ENCODE data around the gene SHH. TPM values are rescaled to one million over a fixed set of nuclear protein-coding genes. Genes with fewer than 3 reads are reported as not detected.

Gene SHH
- total and polyA plus RNA-seq, 2 of the 13 experiments (the other 11 are each of a cell fraction or from before 2014, with no cell fraction given) = 1.9 to 3.4 TPM

DNA sequence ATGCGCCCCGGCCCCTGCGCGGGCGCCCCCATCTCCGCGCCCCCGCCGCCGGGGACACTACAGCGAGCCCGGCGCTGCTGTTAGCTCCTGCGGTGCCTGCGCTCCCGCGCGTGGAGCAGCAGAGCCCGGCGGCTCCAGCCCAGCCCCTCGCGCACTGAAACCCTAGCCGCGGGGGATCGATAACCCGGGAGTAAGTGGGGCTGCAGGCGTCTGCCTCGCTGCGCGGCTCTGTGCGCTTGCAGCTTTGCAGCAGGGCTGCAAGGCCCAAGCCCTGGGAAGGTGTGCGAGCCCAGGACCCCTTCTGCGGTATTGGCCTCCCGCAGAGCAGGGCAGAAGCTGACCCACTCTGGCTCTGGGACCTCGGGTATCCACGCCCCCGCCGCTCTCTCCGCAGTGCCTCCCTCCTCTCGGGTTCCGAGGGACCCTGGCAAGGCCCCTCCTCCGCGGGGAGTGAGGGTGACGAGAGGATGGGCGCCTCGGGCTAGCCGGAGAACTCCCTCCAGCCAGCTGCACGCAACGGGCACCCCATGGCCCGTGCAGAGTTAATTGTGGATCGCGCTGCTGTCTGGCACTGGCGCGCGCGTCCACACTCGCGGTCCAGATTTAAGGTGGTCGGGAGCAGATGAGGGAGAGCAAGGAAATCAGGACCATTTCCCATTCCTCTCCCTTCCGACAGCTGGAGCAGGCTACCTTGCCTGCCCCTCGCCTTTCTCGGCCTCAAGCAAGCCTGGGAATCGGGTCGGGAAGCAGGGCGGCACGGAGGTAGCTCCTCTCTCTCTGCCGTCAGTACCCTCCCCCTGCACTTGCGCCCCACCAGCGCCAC is 2.1 kb downstream of the SHH start (continued):
- TF ChIP-seq ZNF274 (CRISPR knock-in tag; IDR thresholded peaks at IDR 0.05) (peak; percentile 55; the same call in 1 of the 2 replicates), KLF9 (CRISPR knock-in tag; IDR thresholded peaks at IDR 0.05; ENCODE audit: low read depth) (no peak), SIN3B (IDR thresholded peaks at IDR 0.05; ENCODE audit: low read length) (no peak), ZNF383 (CRISPR knock-in tag; IDR thresholded peaks at IDR 0.05; ENCODE audit: borderline replicate concordance) (no peak), PHF21A (CRISPR knock-in tag; IDR thresholded peaks at IDR 0.05) (no peak), MYC (CRISPR knock-in tag; IDR thresholded peaks at IDR 0.05; ENCODE audit: borderline replicate concordance) (no peak), ONECUT2 (CRISPR knock-in tag; IDR thresholded peaks at IDR 0.05) (peak; percentile 60), ZSCAN25 (CRISPR knock-in tag; IDR thresholded peaks at IDR 0.05) (peak; percentile 40; the same call in 1 of the 2 replicates), ZBTB1 (CRISPR knock-in tag; IDR thresholded peaks at IDR 0.05; ENCODE audit: borderline replicate concordance) (no peak), ZKSCAN1 (IDR thresholded peaks at IDR 0.05; ENCODE audit: low read length) (no peak), HNRNPL (IDR thresholded peaks at IDR 0.05; ENCODE audit: low read depth, low read length) (no peak), ZMYM4 (CRISPR knock-in tag; IDR thresholded peaks at IDR 0.05) (no peak), ZNF564 (CRISPR knock-in tag; IDR thresholded peaks at IDR 0.05) (0 out of 2 replicates have a peak, but pooled peaks have one; percentile 4), ZNF354B (CRISPR knock-in tag; IDR thresholded peaks at IDR 0.05) (0 out of 2 replicates have a peak, but pooled peaks have one; percentile 38), ZNF652 (CRISPR knock-in tag; IDR thresholded peaks at IDR 0.05; ENCODE audit: borderline replicate concordance, low read depth) (peak; percentile 58; the same call in 1 of the 2 replicates), SRF (IDR thresholded peaks at IDR 0.05; ENCODE audit: low read depth, low read length) (no peak), AGO2 (optimal IDR thresholded peaks at IDR 0.05; ENCODE audit: low read depth, low read length) (peak; percentile 38)
- TF ChIP-seq, protein P1, sequence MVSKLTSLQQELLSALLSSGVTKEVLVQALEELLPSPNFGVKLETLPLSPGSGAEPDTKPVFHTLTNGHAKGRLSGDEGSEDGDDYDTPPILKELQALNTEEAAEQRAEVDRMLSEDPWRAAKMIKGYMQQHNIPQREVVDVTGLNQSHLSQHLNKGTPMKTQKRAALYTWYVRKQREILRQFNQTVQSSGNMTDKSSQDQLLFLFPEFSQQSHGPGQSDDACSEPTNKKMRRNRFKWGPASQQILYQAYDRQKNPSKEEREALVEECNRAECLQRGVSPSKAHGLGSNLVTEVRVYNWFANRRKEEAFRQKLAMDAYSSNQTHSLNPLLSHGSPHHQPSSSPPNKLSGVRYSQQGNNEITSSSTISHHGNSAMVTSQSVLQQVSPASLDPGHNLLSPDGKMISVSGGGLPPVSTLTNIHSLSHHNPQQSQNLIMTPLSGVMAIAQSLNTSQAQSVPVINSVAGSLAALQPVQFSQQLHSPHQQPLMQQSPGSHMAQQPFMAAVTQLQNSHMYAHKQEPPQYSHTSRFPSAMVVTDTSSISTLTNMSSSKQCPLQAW (CRISPR knock-in tag; IDR thresholded peaks at IDR 0.05) = 0 out of 2 replicates have a peak, but pooled peaks have one; percentile 16
- TF ChIP-seq, protein P2, sequence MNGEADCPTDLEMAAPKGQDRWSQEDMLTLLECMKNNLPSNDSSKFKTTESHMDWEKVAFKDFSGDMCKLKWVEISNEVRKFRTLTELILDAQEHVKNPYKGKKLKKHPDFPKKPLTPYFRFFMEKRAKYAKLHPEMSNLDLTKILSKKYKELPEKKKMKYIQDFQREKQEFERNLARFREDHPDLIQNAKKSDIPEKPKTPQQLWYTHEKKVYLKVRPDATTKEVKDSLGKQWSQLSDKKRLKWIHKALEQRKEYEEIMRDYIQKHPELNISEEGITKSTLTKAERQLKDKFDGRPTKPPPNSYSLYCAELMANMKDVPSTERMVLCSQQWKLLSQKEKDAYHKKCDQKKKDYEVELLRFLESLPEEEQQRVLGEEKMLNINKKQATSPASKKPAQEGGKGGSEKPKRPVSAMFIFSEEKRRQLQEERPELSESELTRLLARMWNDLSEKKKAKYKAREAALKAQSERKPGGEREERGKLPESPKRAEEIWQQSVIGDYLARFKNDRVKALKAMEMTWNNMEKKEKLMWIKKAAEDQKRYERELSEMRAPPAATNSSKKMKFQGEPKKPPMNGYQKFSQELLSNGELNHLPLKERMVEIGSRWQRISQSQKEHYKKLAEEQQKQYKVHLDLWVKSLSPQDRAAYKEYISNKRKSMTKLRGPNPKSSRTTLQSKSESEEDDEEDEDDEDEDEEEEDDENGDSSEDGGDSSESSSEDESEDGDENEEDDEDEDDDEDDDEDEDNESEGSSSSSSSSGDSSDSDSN (CRISPR knock-in tag; IDR thresholded peaks at IDR 0.05) = peak; percentile 22; the same call in 1 of the 2 replicates
- TF ChIP-seq, protein P3, sequence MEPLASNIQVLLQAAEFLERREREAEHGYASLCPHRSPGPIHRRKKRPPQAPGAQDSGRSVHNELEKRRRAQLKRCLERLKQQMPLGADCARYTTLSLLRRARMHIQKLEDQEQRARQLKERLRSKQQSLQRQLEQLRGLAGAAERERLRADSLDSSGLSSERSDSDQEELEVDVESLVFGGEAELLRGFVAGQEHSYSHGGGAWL (CRISPR knock-in tag; IDR thresholded peaks at IDR 0.05) = peak; percentile 18; the same call in 1 of the 2 replicates

All from HepG2 (cell line).